SK-MEL-5 (cell line): Measurements from ENCODE around the gene FAM53B. TPM values are rescaled to one million over a fixed set of nuclear protein-coding genes. Genes with fewer than 3 reads are reported as not detected.

Source experiments
- DNase-seq: peaks from one replicate; pipeline ENCODE4 v3.0.0-alpha.2; 2016; ENCODE audit warnings: low read depth, low spot score
- in situ Hi-C: cut with HindIII; loops from 2 replicates; pipeline ENCODE4 v1.10.0; 2016; ENCODE audit warnings: low sequenced_read_pairs, high pct_unique_total_duplicates, low pct_unique_long_range_greater_than_20kb
- total RNA-seq: library from RNA; depleted of rRNA; stranded (reverse); fragments of >200 nt; shearing (Covaris generic); gene quantifications from 2 replicates; pipeline ENCODE4 v1.2.3, GENCODE V29; 2014

FAM53B gene
- total RNA-seq, 1 experiment from 2014 or later, result 68.2 TPM

- no peak for DNase-seq
- in situ Hi-C loops, result no loop called here
These were observed 93.3 kb downstream of the FAM53B start for GRCh38 chr10:124650820-124651401.

- in situ Hi-C loops, result no loop called here
- DNase-seq, result no peak
These were observed 93.9 kb downstream of the FAM53B start for GRCh38 chr10:124650263-124650662.

GRCh38 chr10:124649214-124649613, 95.0 kb downstream of the FAM53B start:
- in situ Hi-C loops, result no loop called here
- DNase-seq, result peak; percentile 28

GRCh38 chr10:124648738-124649137, 95.4 kb downstream of the FAM53B start:
- in situ Hi-C loops, result no loop called here
- no peak for DNase-seq

GRCh38 chr10:124648131-124648475, 96.1 kb downstream of the FAM53B start:
- in situ Hi-C loops, result no loop called here
- no peak for DNase-seq

- DNase-seq, result peak; percentile 69
- in situ Hi-C loops, result no loop called here
These were observed 96.6 kb downstream of the FAM53B start for GRCh38 chr10:124647421-124648130.

GRCh38 chr10:124646483-124647352, 97.5 kb downstream of the FAM53B start:
- in situ Hi-C loops, result no loop called here
- DNase-seq, result no peak

- in situ Hi-C loops, result no loop called here
- DNase-seq, result no peak
These were observed 98.6 kb downstream of the FAM53B start for GRCh38 chr10:124645467-124646095.

GRCh38 chr10:124644771-124645415, 99.3 kb downstream of the FAM53B start:
- DNase-seq, result no peak
- in situ Hi-C loops, result no loop called here

GRCh38 chr10:124644236-124644635, 99.9 kb downstream of the FAM53B start:
- in situ Hi-C loops, result no loop called here
- no peak for DNase-seq

- in situ Hi-C loops, result no loop called here
- DNase-seq, result no peak
These were observed 100.7 kb downstream of the FAM53B start for GRCh38 chr10:124643330-124644009.

GRCh38 chr10:124642088-124642710, 102.0 kb downstream of the FAM53B start:
- in situ Hi-C loops, result no loop called here
- no peak for DNase-seq

GRCh38 chr10:124641282-124642087, 102.7 kb downstream of the FAM53B start:
- DNase-seq, result peak; percentile 15
- in situ Hi-C loops, result no loop called here

GRCh38 chr10:124640538-124641231, 103.5 kb downstream of the FAM53B start:
- in situ Hi-C loops, result no loop called here
- no peak for DNase-seq

- in situ Hi-C loops, result no loop called here
- no peak for DNase-seq
These were observed 104.1 kb downstream of the FAM53B start for GRCh38 chr10:124640056-124640455.

- in situ Hi-C loops, result no loop called here
- DNase-seq, result no peak
These were observed 104.5 kb downstream of the FAM53B start for GRCh38 chr10:124639646-124640045.
